Middle frontal gyrus (tissue), 1 donor: ENCODE measurements around the gene NCS1.
A peak's percentile ranks its signal among the peaks of the same experiment; 100 is the strongest.

Experiments
- DNase-seq: peaks from one replicate; pipeline ENCODE4 v3.0.0-alpha.2; 2015; ENCODE audit warnings: low spot score; ENCODE audit errors: extremely low spot score

NCS1 gene

GRCh38 chr9:130172161-130172857 is at the start of gene NCS1:
Gene NCS1 (plus strand): TSS chr9:130172404. CDS start chr9:130172664, 260 bp downstream.
- DNase-seq, result peak; percentile 37

- no peak for DNase-seq
Observed at GRCh38 chr9:130122456-130122855, 49.7 kb upstream of the NCS1 start.

DNA sequence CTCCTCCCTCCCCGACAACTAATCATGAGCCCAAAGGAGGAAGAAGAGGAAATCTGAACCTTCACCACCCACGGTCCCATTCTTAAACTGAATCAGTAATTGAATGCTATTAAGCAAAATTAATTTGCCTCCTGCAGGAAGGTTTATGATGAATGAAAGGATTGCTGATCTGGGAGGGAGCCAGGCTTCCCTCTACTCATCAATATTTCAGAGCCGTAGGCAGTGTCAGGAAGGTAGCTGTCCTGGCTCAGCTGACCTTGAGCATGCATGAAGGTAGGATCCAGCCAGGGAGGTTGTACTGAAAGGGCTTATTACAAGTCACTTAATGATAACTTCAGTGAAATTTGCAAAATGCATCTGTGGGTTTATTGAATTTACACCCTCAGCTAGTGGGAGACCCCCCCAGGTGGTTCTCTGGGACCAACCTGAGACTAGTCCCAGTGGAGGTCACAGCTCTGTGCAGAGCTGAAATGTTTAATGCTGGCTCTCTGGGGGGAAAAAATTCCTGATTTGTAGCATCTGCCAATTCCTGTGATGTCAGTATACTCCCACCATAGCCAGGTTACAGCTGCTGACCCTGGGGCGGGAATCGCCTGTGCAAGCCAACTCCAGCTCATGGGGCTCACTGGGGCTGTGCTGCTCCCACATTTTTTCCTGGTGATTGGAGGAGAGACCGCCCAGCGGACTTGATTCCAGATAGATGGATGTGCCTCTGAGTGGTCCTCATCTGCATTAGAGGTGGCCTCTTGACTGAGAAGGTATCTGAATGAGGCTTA is 47.9 kb upstream of the NCS1 start:
- DNase-seq, result no peak

DNA sequence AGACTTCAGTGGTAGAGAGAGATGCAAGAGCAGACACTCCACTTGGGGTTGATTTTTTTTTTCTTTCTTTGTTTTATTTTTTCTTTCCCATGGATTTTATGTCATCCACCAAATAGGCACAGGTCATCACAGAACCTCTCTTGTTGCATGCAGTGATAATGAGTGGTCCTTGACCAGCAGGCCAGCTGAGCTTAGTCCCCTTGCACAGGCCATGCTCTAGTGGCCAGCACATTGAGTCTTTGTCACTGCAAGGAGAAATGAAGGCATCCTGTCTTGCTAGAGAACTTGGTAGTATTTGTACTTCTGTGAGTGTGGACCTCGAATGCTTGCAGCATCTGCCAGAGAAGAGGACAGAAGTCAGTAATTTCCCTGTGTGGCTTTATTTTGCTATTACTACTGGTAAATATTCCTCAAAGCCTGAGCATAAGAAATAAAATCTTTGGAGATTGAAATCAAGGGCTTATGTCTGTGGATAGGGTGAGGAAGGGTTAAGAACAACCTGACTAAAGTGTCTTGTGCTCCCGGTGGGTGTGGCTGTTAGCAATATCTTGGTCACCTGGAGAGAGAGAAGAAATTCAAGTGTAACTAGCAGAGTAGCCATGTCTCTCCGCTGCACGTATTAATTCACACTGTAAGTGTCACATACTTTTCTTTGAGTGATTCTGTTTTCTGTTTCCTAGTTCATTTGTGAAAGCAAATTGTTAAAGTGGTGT is 45.3 kb upstream of the NCS1 start:
- DNase-seq, result no peak

DNA sequence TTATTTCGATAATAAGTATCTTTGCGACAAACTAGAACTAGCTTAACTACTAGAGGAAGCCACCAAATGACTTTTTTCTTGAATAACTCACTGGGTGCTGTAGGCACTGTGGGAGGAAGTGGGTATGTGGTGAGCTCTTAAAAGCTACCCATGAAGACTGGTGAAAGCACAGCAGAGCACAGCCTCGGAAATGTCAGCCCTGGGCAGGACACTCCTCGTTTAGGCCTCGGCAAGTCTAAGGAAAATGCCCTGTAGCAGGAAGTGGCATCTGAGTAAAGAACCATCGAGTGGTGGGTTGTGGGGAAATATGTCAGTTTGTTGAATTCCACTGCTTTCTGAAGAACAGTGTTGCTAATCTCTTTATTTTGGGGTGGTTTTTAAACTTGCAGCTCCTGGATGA is 44.0 kb upstream of the NCS1 start:
- DNase-seq, result no peak

- DNase-seq, result no peak
Observed at GRCh38 chr9:130128733-130129431, 43.3 kb upstream of the NCS1 start.

DNA sequence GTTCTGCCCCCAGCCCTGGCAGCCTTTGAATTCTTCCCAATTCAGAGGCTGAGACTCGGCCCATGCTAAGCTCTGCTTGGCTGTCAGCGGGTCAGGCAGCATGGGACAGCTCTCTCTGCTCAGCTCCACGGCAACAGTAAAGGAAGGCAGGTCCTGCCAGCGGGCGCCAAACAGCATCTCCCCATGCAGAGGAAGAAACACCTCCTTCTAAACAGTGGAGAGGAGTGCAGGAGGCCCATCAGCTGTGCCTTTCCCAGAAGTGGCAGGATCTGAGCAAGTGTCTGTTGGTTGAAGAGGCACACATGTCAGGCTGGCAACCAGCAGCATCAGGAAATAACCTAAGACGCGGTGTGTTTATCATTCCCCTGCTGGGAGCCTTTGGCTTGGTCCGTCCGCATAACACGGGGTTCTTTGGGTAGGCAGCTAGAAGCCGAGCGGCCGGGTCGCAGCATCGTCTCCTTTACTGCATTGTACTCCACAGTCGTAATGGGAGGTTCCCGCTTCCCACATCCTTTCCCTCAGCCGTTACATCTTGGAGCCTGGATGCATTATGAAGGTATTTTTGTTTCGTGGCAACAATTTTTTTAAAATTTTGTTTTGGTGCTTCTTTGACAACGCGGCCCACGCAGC is 42.7 kb upstream of the NCS1 start:
- no peak for DNase-seq

GRCh38 chr9:130132746-130133145 is 39.5 kb upstream of the NCS1 start:
- no peak for DNase-seq

- DNase-seq, result no peak
Observed at GRCh38 chr9:130137081-130137640, 35.0 kb upstream of the NCS1 start.

DNA sequence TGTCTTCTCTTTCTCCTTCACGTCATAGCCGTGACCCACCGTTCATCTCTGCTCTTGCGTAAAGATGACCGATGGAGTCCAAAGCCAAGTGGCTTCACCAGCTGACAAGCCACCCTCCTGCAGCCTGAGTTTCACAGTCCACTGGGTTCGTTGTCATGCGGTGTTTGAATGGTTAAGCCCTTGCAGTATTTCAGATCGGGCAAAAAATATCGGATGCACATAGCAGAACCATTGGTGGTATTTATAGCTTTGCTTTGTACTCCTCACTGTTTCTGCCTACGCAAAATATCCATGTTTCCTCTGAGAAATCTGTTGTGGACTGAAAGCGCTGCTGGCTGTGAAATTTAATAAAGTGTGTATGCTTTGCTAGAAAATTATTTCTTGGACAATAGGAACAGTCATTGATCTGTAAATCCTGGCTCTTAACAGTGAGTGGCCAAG is 34.5 kb upstream of the NCS1 start:
- no peak for DNase-seq

- DNase-seq, result no peak
Observed at GRCh38 chr9:130138171-130138653, 34.0 kb upstream of the NCS1 start.

GRCh38 chr9:130138791-130139190 is 33.4 kb upstream of the NCS1 start:
- peak; percentile 75 for DNase-seq

DNA sequence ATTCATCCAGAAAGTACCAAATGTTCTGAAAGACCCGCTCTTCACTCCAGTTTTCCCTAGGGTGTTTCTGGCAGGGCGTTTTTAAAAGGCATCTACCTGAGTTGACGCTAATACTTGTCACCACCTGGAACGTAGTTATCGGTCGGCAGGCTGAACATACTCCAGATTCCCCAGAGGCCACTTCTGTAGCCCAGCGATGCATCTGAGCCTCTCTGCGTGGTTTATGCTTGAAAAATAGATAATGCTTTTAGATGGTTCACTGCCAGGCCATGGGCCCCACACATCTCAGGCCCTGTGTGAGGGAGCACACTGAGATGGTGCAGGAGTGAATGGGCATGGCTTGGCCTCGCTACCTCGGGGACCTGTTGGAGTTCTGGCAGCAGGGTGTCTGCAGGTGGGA is 33.0 kb upstream of the NCS1 start:
- no peak for DNase-seq

DNA sequence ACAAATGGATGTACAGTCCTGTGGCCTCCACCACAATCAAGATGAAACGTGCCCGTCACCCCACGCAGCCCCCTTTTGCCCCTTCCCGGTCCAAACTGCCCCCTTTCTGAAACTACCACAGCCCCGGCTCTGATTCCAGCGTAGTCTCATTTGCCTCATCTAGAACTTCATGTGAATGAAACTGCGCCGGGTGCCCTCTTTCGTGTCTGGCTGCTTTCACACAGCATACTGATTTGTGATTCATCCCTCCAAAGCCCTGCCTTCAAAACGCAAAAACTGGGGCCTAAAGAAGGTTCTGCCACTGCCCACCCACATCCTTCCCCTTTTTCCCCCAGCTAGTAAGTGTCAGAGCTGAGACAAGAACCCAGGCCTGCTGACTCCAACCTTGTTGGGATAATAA is 31.5 kb upstream of the NCS1 start:
- DNase-seq, result no peak

GRCh38 chr9:130142056-130142455 is 30.1 kb upstream of the NCS1 start:
- no peak for DNase-seq

DNA sequence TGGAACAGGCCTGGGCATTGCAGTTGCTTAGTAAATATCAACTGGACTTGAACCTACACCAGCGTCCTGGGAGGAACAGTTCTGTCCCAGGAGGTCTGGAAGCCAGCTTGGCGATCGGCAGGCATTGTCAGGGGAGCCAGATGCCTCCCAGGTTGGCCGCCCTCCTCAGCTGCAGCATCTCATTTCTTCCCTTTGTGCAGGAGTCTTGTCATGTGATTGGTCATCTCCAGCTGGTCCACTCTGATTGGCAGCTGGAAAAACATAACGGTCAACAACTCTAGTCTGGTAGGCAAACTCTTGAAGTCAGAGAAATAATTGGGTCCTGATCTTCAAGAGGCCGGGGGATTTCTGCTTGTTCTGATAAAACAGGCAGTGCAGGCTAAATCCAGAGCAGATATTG is 29.6 kb upstream of the NCS1 start:
- DNase-seq, result no peak

GRCh38 chr9:130143279-130143893 is 28.8 kb upstream of the NCS1 start:
- DNase-seq, result no peak

DNA sequence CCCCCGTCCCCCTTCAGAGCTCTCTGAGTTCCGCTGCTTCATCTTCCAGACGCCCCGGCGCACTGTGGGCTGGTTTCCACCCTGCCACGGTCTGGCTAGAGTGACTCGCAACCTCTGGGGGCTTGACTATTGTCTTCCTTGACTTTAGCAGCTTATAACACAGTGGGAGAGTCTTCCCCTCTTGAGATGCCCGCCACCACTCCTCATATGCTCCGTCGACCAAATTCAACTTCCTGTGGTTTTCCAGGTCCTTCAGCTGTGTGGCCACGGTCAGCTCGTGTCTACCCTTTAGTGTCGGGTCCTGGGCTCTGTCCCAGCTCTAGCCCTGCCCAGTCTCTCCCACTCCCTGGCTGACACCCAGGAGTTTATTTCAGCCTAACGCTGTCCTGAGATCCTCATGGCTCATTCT is 28.2 kb upstream of the NCS1 start:
- DNase-seq, result no peak

DNA sequence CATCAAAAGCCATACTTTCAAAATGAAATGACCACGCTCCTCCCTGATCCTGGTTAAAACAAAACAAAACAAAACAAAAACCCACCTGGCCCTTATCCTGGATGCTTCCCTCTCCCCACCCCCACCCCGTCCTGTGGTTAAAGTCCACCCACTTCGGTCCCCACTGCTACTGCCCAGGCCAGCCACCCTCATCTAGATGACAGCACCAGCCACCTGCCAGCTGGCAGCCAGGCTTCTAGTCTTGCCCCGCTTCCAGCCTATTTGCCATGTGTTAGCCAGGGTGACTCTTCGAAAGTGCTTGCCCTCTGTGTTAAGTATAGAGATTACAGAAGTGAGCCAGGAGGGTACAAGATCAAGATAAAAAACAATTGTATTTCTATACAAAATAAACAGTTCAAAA is 27.5 kb upstream of the NCS1 start:
- no peak for DNase-seq

DNA sequence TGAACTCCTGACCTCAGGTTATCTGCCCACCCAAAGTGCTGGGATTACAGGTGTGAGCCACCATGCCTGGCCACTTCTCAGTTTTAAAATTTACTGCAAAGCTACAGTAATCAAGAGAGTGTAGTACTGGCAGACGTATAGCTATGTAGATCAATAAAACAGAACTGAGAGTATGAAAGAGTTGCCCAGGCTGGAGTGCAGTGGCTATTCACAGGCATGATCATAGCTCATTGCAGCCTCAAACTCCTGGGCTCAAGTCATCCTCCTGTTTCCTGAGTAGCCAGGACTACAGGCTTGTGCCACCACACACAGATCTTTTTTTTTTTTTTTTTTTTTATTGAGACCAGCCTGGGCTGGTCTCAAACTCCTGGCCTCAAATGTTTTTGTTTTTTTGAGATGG is 26.5 kb upstream of the NCS1 start:
- DNase-seq, result no peak
